Tibial nerve (tissue), 4 donors: ENCODE data around the gene RTL10. TPM values are rescaled to one million over a fixed set of nuclear protein-coding genes. Genes with fewer than 3 reads are reported as not detected.
A peak's percentile ranks its signal among the peaks of the same experiment; 100 is the strongest.

Experiments used
- DNase-seq, 2 donors: peaks; one replicate each; pipeline ENCODE4 v3.0.0-alpha.2; 2019; ENCODE audit warnings: low spot score in 2 of 2
- H3K27ac ChIP-seq, 4 donors: fragments of 200-600 bp; sonication (generic) in 3 of 4; one replicate each; pipeline ENCODE4 v1.5.1; 2017 to 2019; ENCODE audit warnings: mild to moderate bottlenecking in 1 of 4
- H3K27me3 ChIP-seq, 2 donors: fragments of 200-600 bp; sonication (generic) in 1 of 2; one replicate each; pipeline versions ENCODE4 v1.5.1 to v1.6.0; 2017 to 2019
- H3K36me3 ChIP-seq, 3 donors: fragments of 200-600 bp; sonication (generic); one replicate each; pipeline ENCODE4 v1.5.1; 2018 to 2019
- H3K4me1 ChIP-seq, 4 donors: fragments of 200-600 bp; sonication (generic) in 3 of 4; one replicate each; pipeline ENCODE4 v1.5.1; 2017 to 2019
- H3K4me3 ChIP-seq, 4 donors: fragments of 200-600 bp; sonication (generic) in 3 of 4; one replicate each; pipeline ENCODE4 v1.5.1; 2017 to 2019; ENCODE audit warnings: mild to moderate bottlenecking in 1 of 4, moderate library complexity in 1 of 4
- H3K9me3 ChIP-seq, 4 donors: fragments of 200-600 bp; sonication (generic) in 3 of 4; one replicate each; pipeline ENCODE4 v1.5.1; 2017 to 2019
- CTCF ChIP-seq, 5 experiments: fragments of 200-600 bp in 3 of 5; fragments of 450-650 bp in 2 of 5; sonication (generic) in 3 of 5; IDR thresholded peaks; one replicate each; pipeline ENCODE4 v1.5.1; 2016 to 2019; ENCODE audit warnings: antibody characterized with exemption in 5 of 5, mild to moderate bottlenecking in 3 of 5, moderate library complexity in 2 of 5
- EP300 ChIP-seq, 2 donors: sonication (generic); formaldehyde crosslinking; IDR thresholded peaks; one replicate each; pipeline ENCODE4 v1.6.1; 2017; ENCODE audit warnings: antibody characterized with exemption in 2 of 2, mild to moderate bottlenecking in 1 of 2
- POLR2A ChIP-seq, 2 donors: fragments of 450-650 bp; IDR thresholded peaks; one replicate each; pipeline ENCODE4 v1.6.1; 2017; ENCODE audit warnings: antibody characterized with exemption in 2 of 2, mild to moderate bottlenecking in 2 of 2, moderate library complexity in 2 of 2
- WGBS, 2 donors: methylation state at CpG; one replicate each; pipeline ENCODE4 v1.1.5; 2018; 5-methylcytosine and 5-hydroxymethylcytosine counted together
- total RNA-seq, 4 donors: library from RNA; depleted of rRNA; stranded (reverse); fragments of >200 nt; gene quantifications; one replicate each; pipeline ENCODE4 v1.1.0, GENCODE V29; 2016

The RTL10 gene
- total RNA-seq, 4 donors from 2014 or later = 10.2 to 13.3 (median 11.4) TPM

- Histone ChIP-seq H3K27ac (peak overlapping the region; percentile 55 to 80 (median 76)), H3K27me3 (no peaks in the 10 kb centered on the region), H3K4me3 (no peak overlapping the region), H3K36me3 (peaks cover 0 to 13% (median 0%) of the 10 kb centered on the region in 3 donors), H3K4me1 (peaks cover 0 to 69% (median 20%) of the 10 kb centered on the region in 4 donors), H3K9me3 (no peaks in the 10 kb centered on the region)
- TF ChIP-seq CTCF (IDR thresholded peaks at IDR 0.05) (no peak), EP300 (IDR thresholded peaks at IDR 0.05) (peak in 1 of 2 donors; percentile 15)
- DNase-seq = peak in 1 of 2 donors; percentile 8
- WGBS, 2 donors = 77 to 90% methylated on average over 25 to 29 of the region's 30 CpGs
Measured at GRCh38 chr22:19870153-19871022, 15.7 kb upstream of the RTL10 start.

DNA sequence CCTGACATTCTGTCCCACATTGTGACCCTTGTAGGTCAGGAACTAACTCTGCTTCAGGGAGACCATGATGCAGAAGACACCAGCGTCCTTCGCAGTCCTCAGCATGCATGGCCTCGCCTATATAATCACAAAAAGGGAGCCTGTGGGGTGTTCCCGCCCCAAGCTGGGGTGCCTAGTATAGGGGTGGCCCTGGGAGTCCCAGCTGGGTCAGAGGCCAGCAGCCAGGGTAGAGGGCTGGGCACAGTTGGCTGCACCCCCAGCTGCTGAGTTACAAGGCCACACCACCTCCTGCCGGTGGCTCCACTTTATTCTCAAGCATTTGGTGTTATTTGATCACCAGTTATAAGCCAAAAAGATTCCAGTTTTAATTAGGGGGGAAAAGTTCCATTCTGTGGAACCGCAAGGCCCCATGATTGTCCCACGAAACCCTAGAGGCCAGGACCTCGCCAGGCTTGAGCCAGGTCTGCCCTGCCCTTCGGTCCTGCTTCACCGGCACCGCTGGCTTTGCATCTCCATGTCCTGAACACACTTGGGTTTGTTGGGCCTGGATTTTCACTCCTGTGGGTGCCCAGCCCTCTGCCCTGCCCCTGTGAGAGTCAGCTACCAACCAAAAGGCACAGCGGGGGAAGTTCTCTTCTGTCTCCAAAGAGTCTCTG lies 15.0 kb upstream of the RTL10 start:
- H3K4me3 ChIP-seq = no peak overlapping the region
- TF ChIP-seq POLR2A (IDR thresholded peaks at IDR 0.05) (no peak), CTCF (IDR thresholded peaks at IDR 0.05) (peak in 1 of 5 experiments; percentile 6)
- no peaks in the 10 kb centered on the region for H3K9me3 ChIP-seq
- peak overlapping the region; percentile 55 to 80 (median 76) for H3K27ac ChIP-seq
- H3K36me3 ChIP-seq = peaks cover 0 to 6% (median 0%) of the 10 kb centered on the region in 3 donors
- DNase-seq = peak in 1 of 2 donors; percentile 10
- H3K4me1 ChIP-seq = peaks cover 0 to 65% (median 19%) of the 10 kb centered on the region in 4 donors
- WGBS, 2 donors = 62 to 81% methylated on average over 8 to 10 of the region's 12 CpGs
- H3K27me3 ChIP-seq = no peaks in the 10 kb centered on the region

- no peak overlapping the region for H3K4me3 ChIP-seq
- H3K27me3 ChIP-seq = no peaks in the 10 kb centered on the region
- H3K4me1 ChIP-seq = peaks cover 0 to 58% (median 15%) of the 10 kb centered on the region in 4 donors
- TF ChIP-seq CTCF (IDR thresholded peaks at IDR 0.05) (no peak), EP300 (IDR thresholded peaks at IDR 0.05) (peak in 1 of 2 donors; percentile 38)
- H3K9me3 ChIP-seq = no peaks in the 10 kb centered on the region
- peak; percentile 47 to 51 for DNase-seq
- H3K36me3 ChIP-seq = no peaks in the 10 kb centered on the region
- H3K27ac ChIP-seq = peak overlapping the region; percentile 55 to 80 (median 76)
- 41 to 51% methylated on average over 17 to 20 of the region's 23 CpGs for WGBS, 2 donors
Measured at GRCh38 chr22:19868773-19869471, 14.2 kb upstream of the RTL10 start.

DNA sequence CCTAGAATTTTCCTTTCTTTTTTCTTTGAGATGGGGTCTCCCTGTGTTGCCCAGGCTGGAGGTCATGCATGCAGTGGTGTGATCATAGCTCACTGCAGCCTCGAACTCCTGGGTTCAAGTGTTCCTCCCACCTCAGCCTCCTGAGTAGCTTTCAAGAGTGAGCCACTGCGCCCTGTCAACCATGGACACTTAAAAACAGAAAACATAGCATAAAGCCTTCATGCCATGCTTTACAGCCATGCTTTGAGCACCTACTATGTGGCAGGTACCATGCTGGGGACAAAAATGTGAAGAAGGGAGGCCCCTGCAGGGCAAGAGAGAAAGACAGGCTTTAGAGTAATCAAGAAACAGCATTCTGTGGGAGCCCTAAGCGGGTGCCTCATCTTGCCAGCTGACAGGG lies 13.7 kb upstream of the RTL10 start:
- TF ChIP-seq EP300 (IDR thresholded peaks at IDR 0.05) = no peak
- no peak for TF ChIP-seq CTCF (IDR thresholded peaks at IDR 0.05)
- TF ChIP-seq POLR2A (IDR thresholded peaks at IDR 0.05) = no peak
- Histone ChIP-seq H3K36me3 (no peaks in the 10 kb centered on the region), H3K27ac (peak overlapping the region in 3 of 4 donors; percentile 55 to 79 (median 76)), H3K9me3 (no peaks in the 10 kb centered on the region), H3K4me1 (peaks cover 0 to 52% (median 11%) of the 10 kb centered on the region in 4 donors), H3K4me3 (no peak overlapping the region), H3K27me3 (no peaks in the 10 kb centered on the region)
- 77 to 86% methylated on average over 3 of the region's 3 CpGs for WGBS, 2 donors
- peak in 1 of 2 donors; percentile 4 for DNase-seq
